DOHH2 (cell line): ENCODE measurements around the gene DIPK1A.

Source experiments
- H3F3A ChIP-seq: fragments of 200-600 bp; sonication (generic), shearing (Covaris generic); 2 replicates; pipeline ENCODE4 v1.6.0; 2016; ENCODE audit warnings: antibody characterized with exemption, mild to moderate bottlenecking; ENCODE audit not compliant: control insufficient read depth, insufficient read depth
- H3K27ac ChIP-seq: fragments of 200-600 bp; sonication (generic); 2 replicates; pipeline ENCODE4 v1.5.1; 2014; ENCODE audit warnings: low read depth, mild to moderate bottlenecking, low read length, moderate library complexity
- H3K27me3 ChIP-seq: fragments of 200-600 bp; sonication (generic); 2 replicates; pipeline ENCODE4 v1.6.1; 2014; ENCODE audit warnings: mild to moderate bottlenecking, low read length, mixed read lengths; ENCODE audit not compliant: control insufficient read depth
- H3K36me3 ChIP-seq: fragments of 200-600 bp; sonication (generic); 2 replicates; pipeline ENCODE4 v1.6.1; 2014; ENCODE audit warnings: mild to moderate bottlenecking, low read length, moderate library complexity, mixed read lengths; ENCODE audit not compliant: control insufficient read depth
- H3K4me1 ChIP-seq: fragments of 200-600 bp; sonication (generic); 2 replicates; pipeline ENCODE4 v1.6.1; 2014; ENCODE audit warnings: mild to moderate bottlenecking, low read length, mixed read lengths; ENCODE audit not compliant: control insufficient read depth
- H3K4me2 ChIP-seq: fragments of 200-600 bp; sonication (generic); 2 replicates; pipeline ENCODE4 v1.6.0; 2014; ENCODE audit warnings: mild to moderate bottlenecking, low read length, moderate library complexity
- H3K4me3 ChIP-seq: fragments of 200-600 bp; sonication (generic); 2 replicates; pipeline ENCODE4 v1.5.1; 2014; ENCODE audit warnings: mild to moderate bottlenecking, low read length, mixed read lengths
- H3K79me2 ChIP-seq: fragments of 200-600 bp; sonication (generic); 2 replicates; pipeline ENCODE4 v1.6.1; 2014; ENCODE audit warnings: mild to moderate bottlenecking, low read length, mixed read lengths; ENCODE audit not compliant: control insufficient read depth
- H3K9me2 ChIP-seq: fragments of 200-600 bp; sonication (generic); replicated peaks from 2 replicates; pipeline ENCODE4 v1.6.1; 2014; ENCODE audit warnings: mild to moderate bottlenecking, low read length, mixed read lengths; ENCODE audit not compliant: control insufficient read depth
- H3K9me3 ChIP-seq: fragments of 200-600 bp; sonication (generic); 2 replicates; pipeline ENCODE4 v1.6.1; 2014; ENCODE audit warnings: antibody characterized with exemption, low read length, mixed read lengths; ENCODE audit not compliant: control insufficient read depth, insufficient read depth
- H4K20me1 ChIP-seq: fragments of 200-600 bp; sonication (generic); 2 replicates; pipeline ENCODE4 v1.6.0; 2014; ENCODE audit warnings: low read depth, mild to moderate bottlenecking, antibody characterized with exemption, low read length, moderate library complexity; ENCODE audit not compliant: control insufficient read depth, insufficient read depth
- EZH2phosphoT487 ChIP-seq: fragments of 200-600 bp; sonication (generic); IDR thresholded peaks from 2 replicates; pipeline ENCODE4 v1.6.1; 2017; ENCODE audit warnings: borderline replicate concordance, mild to moderate bottlenecking, antibody characterized with exemption, low read length, moderate library complexity, mixed read lengths
- TF ChIP-seq, protein P1 (sequence below): fragments of 200-600 bp; sonication (generic); IDR thresholded peaks from one replicate; pipeline ENCODE4 v1.5.1; 2014; ENCODE audit warnings: antibody characterized with exemption, mild to moderate bottlenecking, low read depth, low read length; ENCODE audit not compliant: poor library complexity, severe bottlenecking

Gene DIPK1A

DNA sequence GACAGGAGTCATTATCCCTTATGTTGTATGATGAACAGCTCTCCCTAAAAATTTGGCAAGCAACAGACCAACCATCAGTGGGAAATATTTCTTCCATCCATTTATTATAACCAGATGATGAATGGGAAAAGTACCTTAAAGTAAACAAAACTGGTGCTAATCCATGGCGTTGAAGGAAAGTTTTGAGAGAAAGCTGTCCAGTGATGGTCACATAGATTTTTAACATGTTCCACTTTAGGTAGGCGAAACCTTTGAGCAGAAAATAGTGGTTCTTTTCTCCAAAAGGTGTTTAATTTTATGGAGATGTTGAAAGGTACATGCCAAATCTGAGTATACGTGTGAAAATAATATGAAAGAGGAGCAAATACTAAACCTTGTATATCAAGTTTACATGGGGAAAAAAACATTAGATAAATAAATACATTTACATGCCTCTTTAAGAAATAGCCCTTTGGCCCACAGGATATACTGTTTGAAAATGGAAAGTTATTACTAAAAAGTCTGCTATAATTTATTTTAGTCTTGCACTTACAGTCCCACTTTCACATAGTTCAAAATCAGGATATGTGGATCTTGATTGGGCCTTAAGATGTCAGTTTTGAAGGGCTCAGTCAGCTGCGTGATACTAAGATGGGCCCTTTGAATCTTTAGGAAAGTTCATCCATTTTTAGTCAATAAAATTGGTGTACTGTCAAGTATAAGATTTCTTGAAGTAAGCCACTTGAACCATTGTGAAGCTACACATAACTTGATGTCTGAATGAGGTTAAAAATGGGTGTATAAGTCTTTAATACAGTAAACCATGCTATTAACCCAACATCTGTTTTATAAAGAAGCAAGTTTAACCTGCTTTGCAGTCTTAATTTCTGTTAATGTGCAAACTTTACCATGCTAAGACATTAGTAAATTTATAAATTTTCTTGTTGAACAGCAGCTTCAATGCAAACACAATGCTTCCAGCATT, 118.9 kb downstream of the DIPK1A start:
- no peaks in the 10 kb centered on the region for H3K9me2 ChIP-seq
- H3K36me3 ChIP-seq = peaks cover 74% of the 10 kb centered on the region
- H3K4me2 ChIP-seq = no peak overlapping the region
- peaks cover 34% of the 10 kb centered on the region for H3K79me2 ChIP-seq
- peaks cover 11% of the 10 kb centered on the region for H3K4me1 ChIP-seq
- no peak overlapping the region for H3K4me3 ChIP-seq
- H3F3A ChIP-seq = peaks cover 87% of the 10 kb centered on the region
- TF ChIP-seq EZH2phosphoT487 = no peak
- TF ChIP-seq, protein P1, sequence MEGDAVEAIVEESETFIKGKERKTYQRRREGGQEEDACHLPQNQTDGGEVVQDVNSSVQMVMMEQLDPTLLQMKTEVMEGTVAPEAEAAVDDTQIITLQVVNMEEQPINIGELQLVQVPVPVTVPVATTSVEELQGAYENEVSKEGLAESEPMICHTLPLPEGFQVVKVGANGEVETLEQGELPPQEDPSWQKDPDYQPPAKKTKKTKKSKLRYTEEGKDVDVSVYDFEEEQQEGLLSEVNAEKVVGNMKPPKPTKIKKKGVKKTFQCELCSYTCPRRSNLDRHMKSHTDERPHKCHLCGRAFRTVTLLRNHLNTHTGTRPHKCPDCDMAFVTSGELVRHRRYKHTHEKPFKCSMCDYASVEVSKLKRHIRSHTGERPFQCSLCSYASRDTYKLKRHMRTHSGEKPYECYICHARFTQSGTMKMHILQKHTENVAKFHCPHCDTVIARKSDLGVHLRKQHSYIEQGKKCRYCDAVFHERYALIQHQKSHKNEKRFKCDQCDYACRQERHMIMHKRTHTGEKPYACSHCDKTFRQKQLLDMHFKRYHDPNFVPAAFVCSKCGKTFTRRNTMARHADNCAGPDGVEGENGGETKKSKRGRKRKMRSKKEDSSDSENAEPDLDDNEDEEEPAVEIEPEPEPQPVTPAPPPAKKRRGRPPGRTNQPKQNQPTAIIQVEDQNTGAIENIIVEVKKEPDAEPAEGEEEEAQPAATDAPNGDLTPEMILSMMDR = no peak
- no peaks in the 10 kb centered on the region for H3K9me3 ChIP-seq
- no peak overlapping the region for H3K27ac ChIP-seq
- peaks cover 32% of the 10 kb centered on the region for H4K20me1 ChIP-seq
- H3K27me3 ChIP-seq = no peaks in the 10 kb centered on the region

DNA sequence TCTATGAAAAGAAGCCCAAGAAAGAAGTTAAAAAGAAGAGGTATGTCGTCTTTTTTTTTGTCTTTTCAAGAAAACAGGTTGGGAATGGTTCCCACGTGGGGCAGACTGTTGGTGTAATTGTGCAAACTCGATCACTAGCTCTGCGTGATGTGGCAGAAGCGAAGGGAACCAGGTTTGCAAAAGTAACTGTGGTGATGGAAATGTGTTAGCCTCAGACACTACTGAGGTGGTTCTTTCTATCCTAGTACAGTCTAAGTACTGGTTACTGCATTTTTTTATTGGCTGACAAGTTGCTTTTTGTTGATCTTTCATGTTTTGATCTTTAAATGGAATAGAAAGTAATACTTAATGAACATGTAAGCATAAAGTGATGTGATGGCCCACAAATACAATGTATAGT, 120.7 kb downstream of the DIPK1A start:
- Histone ChIP-seq H3F3A (peaks cover 90% of the 10 kb centered on the region), H4K20me1 (peaks cover 44% of the 10 kb centered on the region), H3K27me3 (no peaks in the 10 kb centered on the region), H3K9me3 (no peaks in the 10 kb centered on the region), H3K4me1 (peaks cover 22% of the 10 kb centered on the region), H3K27ac (no peak overlapping the region), H3K36me3 (peaks cover 88% of the 10 kb centered on the region), H3K9me2 (no peaks in the 10 kb centered on the region), H3K4me2 (no peak overlapping the region), H3K4me3 (no peak overlapping the region), H3K79me2 (peaks cover 52% of the 10 kb centered on the region)
- TF ChIP-seq, protein P1 = no peak
- TF ChIP-seq EZH2phosphoT487 = no peak

DNA sequence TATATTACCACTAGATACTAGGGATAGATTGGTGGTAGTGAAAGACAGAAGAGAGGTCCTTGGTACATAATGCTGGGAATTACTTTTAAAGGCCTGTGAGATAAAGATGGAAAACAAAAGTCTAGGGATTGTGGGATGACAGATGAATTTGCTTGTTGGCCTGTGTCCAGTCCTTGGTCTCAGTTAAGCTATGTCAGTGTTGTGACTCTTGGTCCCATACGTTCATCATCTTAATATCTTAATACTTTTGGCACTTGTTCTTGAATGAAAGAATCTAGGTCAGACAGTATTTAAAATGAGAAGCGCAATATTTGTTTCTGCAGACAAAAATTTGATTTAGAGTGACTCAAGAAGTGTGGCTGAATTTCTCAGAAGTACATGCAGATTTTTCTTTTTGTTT, 121.8 kb downstream of the DIPK1A start:
- Histone ChIP-seq H3K27ac (no peak overlapping the region), H3K4me3 (no peak overlapping the region), H3K79me2 (peaks cover 64% of the 10 kb centered on the region), H4K20me1 (peaks cover 50% of the 10 kb centered on the region), H3K4me2 (no peak overlapping the region), H3K36me3 (peaks cover 99% of the 10 kb centered on the region), H3F3A (peaks cover 97% of the 10 kb centered on the region), H3K9me2 (no peaks in the 10 kb centered on the region), H3K27me3 (no peaks in the 10 kb centered on the region), H3K9me3 (no peaks in the 10 kb centered on the region), H3K4me1 (peaks cover 32% of the 10 kb centered on the region)
- TF ChIP-seq, protein P1 = no peak
